Activated CD8-positive, alpha-beta T cell treated with anti-CD3 and anti-CD28 coated beads for 36 hours (primary cell): ENCODE results near the gene HMGN4. TPM values are rescaled to one million over a fixed set of nuclear protein-coding genes. Genes with fewer than 3 reads are reported as not detected.

ENCODE experiments used
- ATAC-seq: fragments of 200-7000 bp; cut with Tn5 transposase; one replicate; pipeline ENCODE4 v1.10.0; 2021; ENCODE audit warnings: mild to moderate bottlenecking, moderate library complexity
- CTCF ChIA-PET: fragments of 350-600 bp; sonication (Branson Sonifier 250); formaldehyde crosslinking; loops from one replicate; lab custom pipeline; 2021; ENCODE audit warnings: antibody characterized with exemption; lab: Charles Lee
- POLR2A ChIA-PET: fragments of 350-600 bp; sonication (Branson Sonifier 250); formaldehyde crosslinking; loops from one replicate; lab custom pipeline; 2021; ENCODE audit warnings: antibody characterized with exemption; lab: Charles Lee
- DNase-seq: peaks from one replicate; pipeline ENCODE4 v3.0.0-alpha.2; 2020
- H3K27ac Mint-ChIP-seq: one replicate; pipeline ENCODE4 v1.8.0; 2021; ENCODE audit warnings: mild to moderate bottlenecking, mixed read lengths
- H3K27me3 Mint-ChIP-seq: one replicate; pipeline ENCODE4 v1.8.0; 2021; ENCODE audit warnings: mixed read lengths
- H3K36me3 Mint-ChIP-seq: one replicate; pipeline ENCODE4 v1.8.0; 2021; ENCODE audit warnings: low read depth, mixed read lengths
- H3K4me1 Mint-ChIP-seq: one replicate; pipeline ENCODE4 v1.8.0; 2021; ENCODE audit warnings: low read depth, mixed read lengths
- H3K4me3 Mint-ChIP-seq: one replicate; pipeline ENCODE4 v1.8.0; 2021; ENCODE audit warnings: mild to moderate bottlenecking, moderate library complexity, mixed read lengths
- H3K9me3 Mint-ChIP-seq: one replicate; pipeline ENCODE4 v1.8.0; 2021; ENCODE audit warnings: mixed read lengths
- CTCF ChIP-seq: fragments of 200-600 bp; IDR thresholded peaks from one replicate; pipeline ENCODE4 v1.8.0; 2022; ENCODE audit warnings: antibody characterized with exemption, mild to moderate bottlenecking
- intact Hi-C: fragments of 100-400 bp; cut with micrococcal nuclease; formaldehyde crosslinking; loops from one replicate; pipeline ENCODE4 v1.10.0; 2022
- total RNA-seq, 2 experiments: library from RNA; stranded (reverse); gene quantifications; one replicate each; pipeline ENCODE4 v1.2.3, GENCODE V29; 2021

HMGN4 gene
- 10 to 100 TPM; 80.2 to 83.3 TPM for total RNA-seq

- Mint-ChIP-seq H3K27me3 (peaks cover 1% of the 10 kb centered on the region), H3K4me3 (peak within 1 kb of the TSS; percentile 95), H3K27ac (peak within 1 kb of the TSS; percentile 99), H3K36me3 (peaks cover 33% of the 10 kb centered on the region), H3K4me1 (peaks cover 49% of the 10 kb centered on the region), H3K9me3 (no peaks in the 10 kb centered on the region)
- TF ChIP-seq CTCF = no peak
- ATAC-seq (peak; percentile 57), DNase-seq (peak; percentile 85)
- ChIA-PET CTCF (interaction anchor here (1.0 to 2.2 kb wide), 8 partner anchors 14 to 216 kb away, joined by 3 to 17 read pairs (median 3); no protein-coding TSS in a partner anchor), POLR2A (interaction anchor here (0.6 to 3.6 kb wide), 31 partner anchors 11 to 1352 kb away, joined by 3 to 27 read pairs (median 4); partner anchors contain the start of gene BTN3A3)
- intact Hi-C loops = loop anchor here (2.0 kb wide), 1 partner anchor 15 kb away; no protein-coding TSS in a partner anchor
Measured at GRCh38 chr6:26537846-26538571, at the start of gene HMGN4. Gene HMGN4, plus strand, starts transcription at chr6:26538366. Its CDS starts 6,841 bp downstream, at chr6:26545207.

GRCh38 chr6:26489996-26490964 lies 47.9 kb upstream of the HMGN4 start:
- peaks cover 6% of the 10 kb centered on the region for H3K9me3 Mint-ChIP-seq
- ChIA-PET POLR2A (interaction anchor here (0.7 kb wide), 1 partner anchor 18 kb away, joined by 4 read pairs; no protein-coding TSS in a partner anchor), CTCF (interaction anchor here (1.4 to 1.9 kb wide), 2 partner anchors 11 to 16 kb away, joined by 4 to 7 read pairs; no protein-coding TSS in a partner anchor)
- ATAC-seq (no peak), DNase-seq (no peak)
- H3K27me3 Mint-ChIP-seq = no peaks in the 10 kb centered on the region
- peaks cover 10% of the 10 kb centered on the region for H3K4me1 Mint-ChIP-seq
- H3K27ac Mint-ChIP-seq = no peak overlapping the region
- H3K36me3 Mint-ChIP-seq = no peaks in the 10 kb centered on the region
- intact Hi-C loops = no loop called here
- H3K4me3 Mint-ChIP-seq = no peak overlapping the region
- no peak for TF ChIP-seq CTCF

- Mint-ChIP-seq H3K36me3 (no peaks in the 10 kb centered on the region), H3K27ac (no peak overlapping the region), H3K4me3 (no peak overlapping the region), H3K27me3 (no peaks in the 10 kb centered on the region), H3K9me3 (peaks cover 6% of the 10 kb centered on the region), H3K4me1 (peaks cover 10% of the 10 kb centered on the region)
- no peak for TF ChIP-seq CTCF
- ChIA-PET POLR2A (no interaction called here), CTCF (interaction anchor here (0.6 kb wide), 1 partner anchor 18 kb away, joined by 3 read pairs; no protein-coding TSS in a partner anchor)
- intact Hi-C loops = no loop called here
- DNase-seq (no peak), ATAC-seq (no peak)
Measured at GRCh38 chr6:26491604-26492003, 46.6 kb upstream of the HMGN4 start.

- ATAC-seq (peak; percentile 80), DNase-seq (no peak)
- TF ChIP-seq CTCF = peak; percentile 35
- intact Hi-C loops = no loop called here
- POLR2A ChIA-PET = no interaction called here
- no peak overlapping the region for H3K27ac Mint-ChIP-seq
- H3K36me3 Mint-ChIP-seq = no peaks in the 10 kb centered on the region
- no peak overlapping the region for H3K4me3 Mint-ChIP-seq
- peaks cover 2% of the 10 kb centered on the region for H3K27me3 Mint-ChIP-seq
- CTCF ChIA-PET = interaction anchor here (0.8 to 0.9 kb wide), 2 partner anchors 9 kb away, joined by 3 read pairs; no protein-coding TSS in a partner anchor
- H3K9me3 Mint-ChIP-seq = no peaks in the 10 kb centered on the region
- H3K4me1 Mint-ChIP-seq = peaks cover 10% of the 10 kb centered on the region
Measured at GRCh38 chr6:26493258-26493657, 44.9 kb upstream of the HMGN4 start.
